NB4 (cell line): ENCODE results near the gene HDAC9.

Source experiments
- POLR2A ChIP-seq: IDR thresholded peaks from 2 replicates; pipeline ENCODE4 v1.6.1; 2011; ENCODE audit warnings: mild to moderate bottlenecking; ENCODE audit not compliant: insufficient read length; ENCODE audit errors: extremely low read depth
- TF ChIP-seq, protein P1 (sequence below): IDR thresholded peaks from one replicate; pipeline ENCODE4 v1.5.1; 2012; ENCODE audit warnings: low read depth, low read length

DNA sequence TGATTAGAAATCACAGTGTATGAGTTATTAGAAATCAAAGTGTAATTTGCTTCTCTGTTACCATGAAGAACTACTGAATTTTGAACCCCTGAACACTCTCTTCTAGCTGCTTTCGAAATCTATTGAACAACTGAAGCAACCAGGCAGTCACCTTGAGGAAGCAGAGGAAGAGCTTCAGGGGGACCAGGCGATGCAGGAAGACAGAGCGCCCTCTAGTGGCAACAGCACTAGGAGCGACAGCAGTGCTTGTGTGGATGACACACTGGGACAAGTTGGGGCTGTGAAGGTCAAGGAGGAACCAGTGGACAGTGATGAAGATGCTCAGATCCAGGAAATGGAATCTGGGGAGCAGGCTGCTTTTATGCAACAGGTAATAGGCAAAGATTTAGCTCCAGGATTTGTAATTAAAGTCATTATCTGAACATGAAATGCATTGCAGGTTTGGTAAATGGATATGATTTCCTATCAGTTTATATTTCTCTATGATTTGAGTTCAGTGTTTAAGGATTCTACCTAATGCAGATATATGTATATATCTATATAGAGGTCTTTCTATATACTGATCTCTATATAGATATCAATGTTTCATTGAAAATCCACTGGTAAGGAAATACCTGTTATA lies 170.7 kb downstream of the HDAC9 start:
- TF ChIP-seq, protein P1, sequence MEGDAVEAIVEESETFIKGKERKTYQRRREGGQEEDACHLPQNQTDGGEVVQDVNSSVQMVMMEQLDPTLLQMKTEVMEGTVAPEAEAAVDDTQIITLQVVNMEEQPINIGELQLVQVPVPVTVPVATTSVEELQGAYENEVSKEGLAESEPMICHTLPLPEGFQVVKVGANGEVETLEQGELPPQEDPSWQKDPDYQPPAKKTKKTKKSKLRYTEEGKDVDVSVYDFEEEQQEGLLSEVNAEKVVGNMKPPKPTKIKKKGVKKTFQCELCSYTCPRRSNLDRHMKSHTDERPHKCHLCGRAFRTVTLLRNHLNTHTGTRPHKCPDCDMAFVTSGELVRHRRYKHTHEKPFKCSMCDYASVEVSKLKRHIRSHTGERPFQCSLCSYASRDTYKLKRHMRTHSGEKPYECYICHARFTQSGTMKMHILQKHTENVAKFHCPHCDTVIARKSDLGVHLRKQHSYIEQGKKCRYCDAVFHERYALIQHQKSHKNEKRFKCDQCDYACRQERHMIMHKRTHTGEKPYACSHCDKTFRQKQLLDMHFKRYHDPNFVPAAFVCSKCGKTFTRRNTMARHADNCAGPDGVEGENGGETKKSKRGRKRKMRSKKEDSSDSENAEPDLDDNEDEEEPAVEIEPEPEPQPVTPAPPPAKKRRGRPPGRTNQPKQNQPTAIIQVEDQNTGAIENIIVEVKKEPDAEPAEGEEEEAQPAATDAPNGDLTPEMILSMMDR = peak; percentile 99
- TF ChIP-seq POLR2A = no peak
